Measurements from ENCODE around the gene THEMIS.
"Not testable (repeated sequence)": the region's sequence is repeated elsewhere in the genome, so short reads cannot be mapped to it uniquely, and the experiment has no call there.

The THEMIS gene

GRCh38 chr6:127690092-127690491 is 210.8 kb downstream of the THEMIS start:
- H3K4me3 ChIP-seq (ENCODE audit: control insufficient read depth, low read depth, low read length) = no peak overlapping the region
- peak; percentile 43 for DNase-seq (ENCODE audit: low read depth)
- peak; percentile 73 for TF ChIP-seq CTCF (conservative IDR thresholded peaks at IDR 0.05; ENCODE audit: control insufficient read depth, insufficient read depth, low read depth, low read length)

- H3K4me3 ChIP-seq (ENCODE audit: control insufficient read depth, low read depth, low read length); DNase-seq (ENCODE audit: low read depth): not testable (repeated sequence)
These were observed 213.4 kb downstream of the THEMIS start for GRCh38 chr6:127687490-127687889.

GRCh38 chr6:127686084-127686483 is 214.8 kb downstream of the THEMIS start:
- no peak for TF ChIP-seq CTCF (conservative IDR thresholded peaks at IDR 0.05; ENCODE audit: control insufficient read depth, insufficient read depth, low read depth, low read length)
- no peak for DNase-seq (ENCODE audit: low read depth)
- H3K4me3 ChIP-seq (ENCODE audit: control insufficient read depth, low read depth, low read length) = no peak overlapping the region

GRCh38 chr6:127684501-127684900 is 216.4 kb downstream of the THEMIS start:
- TF ChIP-seq CTCF (conservative IDR thresholded peaks at IDR 0.05; ENCODE audit: control insufficient read depth, insufficient read depth, low read depth, low read length) = no peak
- no peak for DNase-seq (ENCODE audit: low read depth)
- H3K4me3 ChIP-seq (ENCODE audit: control insufficient read depth, low read depth, low read length) = no peak overlapping the region
